22Rv1 (cell line): Measurements from ENCODE around the gene TM7SF2.

Experiments used
- H3K27ac ChIP-seq: fragments of 450-650 bp; 2 replicates; pipeline ENCODE4 v1.5.1; 2017
- ZFX ChIP-seq: fragments of 450-650 bp; IDR thresholded peaks from 2 replicates; pipeline ENCODE4 v1.6.1; 2017; ENCODE audit warnings: antibody characterized with exemption, borderline replicate concordance
- TF ChIP-seq, protein P1 (sequence below): fragments of 450-650 bp; IDR thresholded peaks from 2 replicates; pipeline ENCODE4 v1.5.1; 2017; ENCODE audit warnings: mild to moderate bottlenecking

TM7SF2 gene

DNA sequence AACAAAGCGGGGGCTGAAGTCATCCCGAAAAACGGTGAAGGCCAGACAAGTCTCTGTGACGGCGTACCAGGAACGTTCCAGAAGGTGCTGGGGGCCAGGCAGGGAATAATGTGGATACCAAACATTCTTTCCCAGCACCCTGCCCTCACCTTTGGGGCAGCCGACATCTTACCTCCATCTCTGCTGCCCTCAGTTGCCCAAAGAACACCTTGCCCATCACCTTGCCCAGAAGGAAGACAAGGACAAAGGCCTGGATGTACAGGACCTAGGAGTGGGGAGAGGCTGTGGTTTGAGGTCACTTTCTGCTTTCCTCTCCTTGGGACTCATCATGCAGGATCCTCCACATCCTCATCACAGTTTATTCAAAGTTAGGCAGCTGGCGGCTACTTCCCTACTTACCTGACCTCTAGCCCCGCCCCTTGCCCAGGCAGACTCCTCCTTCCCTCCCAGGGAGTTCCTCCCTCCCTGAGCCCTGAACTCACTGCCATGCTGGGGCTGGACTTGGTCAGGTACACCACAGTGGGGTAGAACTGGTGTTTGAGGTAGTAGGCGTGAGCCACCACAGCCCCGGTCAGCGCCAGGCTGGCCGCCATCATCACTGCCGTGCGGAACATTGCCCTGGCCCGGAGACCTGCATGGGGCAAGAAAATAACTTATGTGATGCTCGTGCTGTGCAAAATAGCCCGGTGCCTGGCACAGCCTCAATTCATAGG lies 21.5 kb downstream of the TM7SF2 start:
- TF ChIP-seq ZFX: no peak
- TF ChIP-seq, protein P1, sequence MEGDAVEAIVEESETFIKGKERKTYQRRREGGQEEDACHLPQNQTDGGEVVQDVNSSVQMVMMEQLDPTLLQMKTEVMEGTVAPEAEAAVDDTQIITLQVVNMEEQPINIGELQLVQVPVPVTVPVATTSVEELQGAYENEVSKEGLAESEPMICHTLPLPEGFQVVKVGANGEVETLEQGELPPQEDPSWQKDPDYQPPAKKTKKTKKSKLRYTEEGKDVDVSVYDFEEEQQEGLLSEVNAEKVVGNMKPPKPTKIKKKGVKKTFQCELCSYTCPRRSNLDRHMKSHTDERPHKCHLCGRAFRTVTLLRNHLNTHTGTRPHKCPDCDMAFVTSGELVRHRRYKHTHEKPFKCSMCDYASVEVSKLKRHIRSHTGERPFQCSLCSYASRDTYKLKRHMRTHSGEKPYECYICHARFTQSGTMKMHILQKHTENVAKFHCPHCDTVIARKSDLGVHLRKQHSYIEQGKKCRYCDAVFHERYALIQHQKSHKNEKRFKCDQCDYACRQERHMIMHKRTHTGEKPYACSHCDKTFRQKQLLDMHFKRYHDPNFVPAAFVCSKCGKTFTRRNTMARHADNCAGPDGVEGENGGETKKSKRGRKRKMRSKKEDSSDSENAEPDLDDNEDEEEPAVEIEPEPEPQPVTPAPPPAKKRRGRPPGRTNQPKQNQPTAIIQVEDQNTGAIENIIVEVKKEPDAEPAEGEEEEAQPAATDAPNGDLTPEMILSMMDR: no peak

DNA sequence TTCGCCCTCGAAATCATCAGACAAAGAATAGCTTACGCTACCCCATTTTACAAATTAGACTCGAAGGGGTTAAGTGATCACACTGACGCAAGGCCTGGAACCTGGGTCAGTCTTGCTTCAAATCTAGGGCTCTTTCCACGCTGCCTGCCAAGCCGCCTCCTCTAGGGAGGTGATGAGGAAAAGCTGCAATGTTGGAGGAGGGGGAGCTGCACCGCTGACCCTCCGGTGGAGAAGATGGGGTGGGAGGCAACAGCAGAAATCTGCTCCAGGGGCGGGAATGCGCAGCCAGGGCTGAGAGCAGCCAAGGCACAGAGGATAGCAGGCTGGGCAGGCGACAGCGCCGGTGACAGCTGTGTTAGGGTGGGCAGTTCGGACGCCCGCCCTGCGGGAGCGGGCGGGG lies 22.1 kb downstream of the TM7SF2 start:
- no peak for TF ChIP-seq ZFX
- TF ChIP-seq, protein P1: no peak
- peak overlapping the region; percentile 98 for H3K27ac ChIP-seq

More for the DNA sequence above, 21.5 kb downstream of the TM7SF2 start:
- H3K27ac ChIP-seq: peak overlapping the region; percentile 98

DNA sequence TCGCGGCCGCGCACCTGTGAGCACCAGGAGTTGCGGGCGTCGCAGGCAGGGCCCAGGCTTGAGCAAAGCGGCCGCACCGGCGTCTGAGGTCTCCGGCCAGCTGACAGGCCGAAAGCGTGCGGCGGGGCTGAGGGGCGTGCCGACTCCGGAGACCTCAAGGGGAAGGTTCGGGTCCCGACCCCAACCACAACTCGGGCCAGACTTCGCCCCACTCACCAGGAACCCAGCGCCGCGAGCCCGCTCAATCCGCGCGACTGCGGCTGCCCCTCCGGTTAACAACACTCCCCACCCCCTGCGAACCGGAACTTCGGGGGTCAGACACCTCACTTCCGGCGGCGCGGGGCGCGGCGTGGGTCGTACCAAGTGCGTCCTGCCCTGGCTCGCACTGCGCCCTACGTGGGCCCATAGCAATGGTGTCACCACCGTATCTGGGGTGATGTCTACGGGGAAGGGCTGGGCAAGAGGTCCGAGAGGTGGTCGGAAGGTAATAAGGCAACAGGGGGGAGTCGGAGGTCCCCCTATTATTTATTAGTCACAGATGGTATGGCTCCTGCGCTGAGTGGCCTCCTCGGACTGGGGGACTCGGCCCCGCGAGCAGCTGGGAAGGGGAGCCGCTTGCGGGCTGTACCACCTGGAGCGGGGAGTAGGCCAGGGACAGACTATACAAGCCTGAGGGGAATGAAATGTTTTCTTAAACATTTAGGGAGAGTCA lies 22.7 kb downstream of the TM7SF2 start, which contains the start of gene SYVN1:
TSS of gene SYVN1 (minus strand) at position 280 of the 712 bp plus-strand sequence. CDS start 918 bp downstream, outside the sequence.
- TF ChIP-seq, protein P1: no peak
- TF ChIP-seq ZFX: no peak
- H3K27ac ChIP-seq: peak within 1 kb of the TSS; percentile 98

DNA sequence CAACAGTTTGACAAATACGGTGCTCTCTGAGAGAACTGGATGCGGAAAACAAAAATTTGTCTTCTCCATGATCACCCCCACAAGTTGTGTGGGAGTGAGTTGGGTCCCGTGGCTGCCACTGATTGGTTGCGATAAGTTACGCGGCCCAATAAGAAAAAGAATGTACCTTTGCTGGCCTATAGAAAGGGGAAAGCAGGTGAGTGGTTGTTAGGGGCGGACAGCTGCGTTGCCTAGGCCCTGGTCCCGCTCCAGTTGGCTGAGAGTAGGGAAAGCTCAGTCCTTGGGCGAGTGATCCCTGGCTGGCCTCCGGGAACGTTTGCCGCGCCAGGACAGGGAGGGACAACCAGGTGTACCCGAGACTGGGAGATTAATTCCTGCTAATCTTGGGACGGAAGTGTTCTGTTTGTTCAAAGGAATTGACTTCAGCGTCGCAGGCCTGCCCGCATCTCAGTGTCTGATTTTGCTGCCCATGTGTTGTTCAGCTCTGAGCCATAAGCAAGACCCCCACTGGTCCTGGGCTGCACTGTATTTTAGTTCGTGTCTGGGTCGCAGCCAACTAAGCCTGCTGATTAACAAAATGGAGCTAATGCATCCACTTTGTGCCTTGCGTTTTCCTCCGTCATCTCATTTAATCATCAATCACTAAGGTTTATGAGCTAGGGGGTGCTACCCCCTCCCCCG lies 23.4 kb downstream of the TM7SF2 start:
- TF ChIP-seq, protein P1: no peak
- TF ChIP-seq ZFX: no peak
- H3K27ac ChIP-seq: peak overlapping the region; percentile 98

GRCh38 chr11:65135633-65136145 lies 24.0 kb downstream of the TM7SF2 start:
- no peak for TF ChIP-seq ZFX
- TF ChIP-seq, protein P1: no peak
- H3K27ac ChIP-seq: peak overlapping the region; percentile 98

GRCh38 chr11:65136515-65137096 lies 24.9 kb downstream of the TM7SF2 start:
- TF ChIP-seq ZFX: no peak
- TF ChIP-seq, protein P1: no peak
- H3K27ac ChIP-seq: no peak overlapping the region
